ENCODE measurements around the gene RASSF1. TPM values are rescaled to one million over a fixed set of nuclear protein-coding genes. Genes with fewer than 3 reads are reported as not detected.

The RASSF1 gene
- total RNA-seq, 2 donors from 2014 or later = 9.4 to 17.2 TPM

DNA sequence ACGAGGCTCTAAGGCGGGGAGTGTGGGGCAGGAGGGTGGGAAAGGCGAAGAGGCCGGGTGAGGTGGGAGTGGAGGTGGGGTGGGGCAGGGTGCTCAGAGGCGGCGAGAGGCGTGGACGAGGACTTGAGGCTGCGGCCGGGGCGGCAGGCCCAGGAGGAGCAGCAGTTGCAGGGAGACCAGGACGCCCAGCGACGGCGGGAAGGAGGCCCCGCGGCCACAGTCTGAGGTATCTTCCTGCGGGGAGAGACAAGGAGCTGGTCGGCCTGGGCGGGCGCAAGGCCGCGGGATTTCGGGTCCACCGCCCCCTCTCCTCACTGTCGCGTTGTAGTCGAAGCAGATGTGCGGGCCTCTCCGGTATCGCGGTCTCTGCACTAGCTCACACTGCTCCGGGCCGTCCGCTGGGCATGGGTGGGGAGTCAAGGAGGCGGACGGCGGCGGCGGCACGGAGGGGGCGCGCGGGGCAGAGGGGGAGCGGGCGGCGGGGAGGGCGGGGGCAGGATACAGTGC is 24.0 kb upstream of the RASSF1 start:
- no peaks in the 10 kb centered on the region for H3K4me1 ChIP-seq (ENCODE audit: control insufficient read depth, insufficient read depth, low read length)
- peaks cover 11% of the 10 kb centered on the region for H3K27me3 Mint-ChIP-seq (ENCODE audit: insufficient read depth)
- no peaks in the 10 kb centered on the region for H3K36me3 ChIP-seq (ENCODE audit: control insufficient read depth, insufficient read depth, low read length)
- H3K27me3 ChIP-seq (ENCODE audit: control insufficient read depth, insufficient read depth, low read length, poor library complexity, severe bottlenecking) = peaks cover 13% of the 10 kb centered on the region
- no peaks in the 10 kb centered on the region for H3K36me3 Mint-ChIP-seq (ENCODE audit: low read depth)
- H3K4me1 Mint-ChIP-seq = no peaks in the 10 kb centered on the region
- WGBS, 2 experiments (ENCODE audit: insufficient coverage in 1 of 2, insufficient read length in 1 of 2) = 20 to 29% methylated on average over 24 to 48 of the region's 48 CpGs
- H3K27ac ChIP-seq (ENCODE audit: low read depth, low read length) = peak overlapping the region; percentile 70
- H3K9me3 Mint-ChIP-seq = no peaks in the 10 kb centered on the region
- H3K4me3 Mint-ChIP-seq = peak overlapping the region; percentile 61
- H3K27ac Mint-ChIP-seq = no peak overlapping the region
- TF ChIP-seq, protein P1, sequence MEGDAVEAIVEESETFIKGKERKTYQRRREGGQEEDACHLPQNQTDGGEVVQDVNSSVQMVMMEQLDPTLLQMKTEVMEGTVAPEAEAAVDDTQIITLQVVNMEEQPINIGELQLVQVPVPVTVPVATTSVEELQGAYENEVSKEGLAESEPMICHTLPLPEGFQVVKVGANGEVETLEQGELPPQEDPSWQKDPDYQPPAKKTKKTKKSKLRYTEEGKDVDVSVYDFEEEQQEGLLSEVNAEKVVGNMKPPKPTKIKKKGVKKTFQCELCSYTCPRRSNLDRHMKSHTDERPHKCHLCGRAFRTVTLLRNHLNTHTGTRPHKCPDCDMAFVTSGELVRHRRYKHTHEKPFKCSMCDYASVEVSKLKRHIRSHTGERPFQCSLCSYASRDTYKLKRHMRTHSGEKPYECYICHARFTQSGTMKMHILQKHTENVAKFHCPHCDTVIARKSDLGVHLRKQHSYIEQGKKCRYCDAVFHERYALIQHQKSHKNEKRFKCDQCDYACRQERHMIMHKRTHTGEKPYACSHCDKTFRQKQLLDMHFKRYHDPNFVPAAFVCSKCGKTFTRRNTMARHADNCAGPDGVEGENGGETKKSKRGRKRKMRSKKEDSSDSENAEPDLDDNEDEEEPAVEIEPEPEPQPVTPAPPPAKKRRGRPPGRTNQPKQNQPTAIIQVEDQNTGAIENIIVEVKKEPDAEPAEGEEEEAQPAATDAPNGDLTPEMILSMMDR (conservative IDR thresholded peaks at IDR 0.05) = no peak
- H3K9me3 ChIP-seq (ENCODE audit: control insufficient read depth, low read length) = no peaks in the 10 kb centered on the region
- no peak overlapping the region for H3K9ac ChIP-seq (ENCODE audit: extremely low read depth, low read length, poor library complexity, severe bottlenecking)
- H3K4me3 ChIP-seq (ENCODE audit: low read length) = no peak overlapping the region
- DNase-seq = peak; percentile 83

DNA sequence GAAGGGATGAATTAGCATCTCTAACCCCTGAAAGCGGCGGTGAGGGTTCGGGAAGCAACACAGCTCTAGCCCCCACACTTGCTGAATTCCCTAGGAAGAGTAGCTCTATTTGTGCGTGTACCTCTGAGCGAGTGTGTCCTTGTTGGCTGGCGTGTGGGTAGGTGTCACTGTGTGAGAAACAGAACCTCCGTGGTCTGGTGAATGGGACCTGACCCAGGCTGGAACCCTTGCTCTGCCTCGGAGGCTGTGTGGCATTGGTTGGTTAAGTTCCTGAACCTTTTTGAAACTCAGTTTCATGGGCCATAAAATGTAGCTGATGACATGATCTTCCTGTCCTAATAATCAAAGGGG is 19.1 kb upstream of the RASSF1 start:
- no peaks in the 10 kb centered on the region for H3K9me3 Mint-ChIP-seq
- H3K4me3 Mint-ChIP-seq = peak overlapping the region; percentile 83
- no peak for DNase-seq
- peaks cover 25% of the 10 kb centered on the region for H3K4me1 Mint-ChIP-seq
- peaks cover 11% of the 10 kb centered on the region for H3K27me3 Mint-ChIP-seq (ENCODE audit: insufficient read depth)
- peaks cover 10% of the 10 kb centered on the region for H3K36me3 Mint-ChIP-seq (ENCODE audit: low read depth)
- no peak overlapping the region for H3K27ac ChIP-seq (ENCODE audit: low read depth, low read length)
- peak overlapping the region; percentile 26 for H3K27ac Mint-ChIP-seq
- H3K9me3 ChIP-seq (ENCODE audit: control insufficient read depth, low read length) = no peaks in the 10 kb centered on the region
- no peak overlapping the region for H3K9ac ChIP-seq (ENCODE audit: extremely low read depth, low read length, poor library complexity, severe bottlenecking)
- peaks cover 4% of the 10 kb centered on the region for H3K27me3 ChIP-seq (ENCODE audit: control insufficient read depth, insufficient read depth, low read length, poor library complexity, severe bottlenecking)
- TF ChIP-seq, protein P1 (conservative IDR thresholded peaks at IDR 0.05) = no peak
- peak overlapping the region; percentile 90 for H3K4me3 ChIP-seq (ENCODE audit: low read length)
- WGBS, 2 experiments (ENCODE audit: insufficient coverage in 1 of 2, insufficient read length in 1 of 2) = 33 to 39% methylated on average over 8 of the region's 8 CpGs
- peaks cover 18% of the 10 kb centered on the region for H3K36me3 ChIP-seq (ENCODE audit: control insufficient read depth, insufficient read depth, low read length)
- H3K4me1 ChIP-seq (ENCODE audit: control insufficient read depth, insufficient read depth, low read length) = peaks cover 11% of the 10 kb centered on the region

DNA sequence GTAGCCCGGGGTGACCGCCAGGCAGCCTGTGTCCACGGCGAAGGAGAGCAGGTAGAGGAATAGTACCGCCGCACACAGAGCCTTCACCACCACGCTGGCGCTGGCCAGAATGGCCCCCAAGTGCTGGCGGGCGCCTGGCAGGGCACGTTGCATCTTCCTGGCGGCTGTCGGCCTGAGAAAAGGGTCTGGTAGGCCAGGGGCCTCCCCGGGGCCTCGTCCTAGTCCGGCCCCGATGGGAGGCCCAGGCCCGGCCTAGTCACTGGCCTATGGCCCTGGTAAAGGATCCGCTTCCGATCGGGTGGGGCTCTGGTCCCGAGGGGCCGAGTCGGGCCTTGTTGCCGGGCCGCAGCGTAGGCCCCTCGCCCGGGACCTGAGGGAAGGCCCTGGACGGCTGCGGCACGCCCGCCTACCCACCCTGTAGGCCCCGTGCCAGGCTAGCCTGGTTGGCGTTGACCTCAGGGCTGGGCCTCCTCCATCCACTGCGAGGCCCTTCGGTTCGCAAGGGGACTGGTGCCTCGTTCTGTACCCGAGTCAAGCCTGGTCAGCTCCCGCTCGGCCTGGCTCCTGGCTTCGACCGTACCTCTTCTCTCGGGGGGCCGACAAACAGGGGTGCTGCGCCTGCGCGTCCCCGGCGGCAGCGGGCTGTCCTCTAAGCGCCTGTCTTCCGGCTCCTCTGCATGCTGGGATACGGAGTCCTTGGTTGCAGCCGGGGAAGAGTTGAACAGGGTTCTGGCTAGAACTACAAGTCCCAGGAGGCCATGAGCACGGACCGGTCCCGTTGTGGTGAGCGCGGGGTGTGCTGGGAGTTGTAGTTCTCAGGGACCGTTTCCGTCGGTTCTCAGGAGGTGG is 18.5 kb upstream of the RASSF1 start, which contains the start of gene TMEM115:
TSS of gene TMEM115 (minus strand) at position 611 of the 849 bp plus-strand sequence. CDS start at position 153, 458 bp downstream.
- 3 to 8% methylated on average over 22 to 64 of the region's 64 CpGs for WGBS, 2 experiments (ENCODE audit: insufficient coverage in 1 of 2, insufficient read length in 1 of 2)
- TF ChIP-seq, protein P1 (conservative IDR thresholded peaks at IDR 0.05) = no peak
- H3K9me3 Mint-ChIP-seq = no peaks in the 10 kb centered on the region
- H3K4me1 ChIP-seq (ENCODE audit: control insufficient read depth, insufficient read depth, low read length) = peaks cover 11% of the 10 kb centered on the region
- H3K36me3 Mint-ChIP-seq (ENCODE audit: low read depth) = peaks cover 15% of the 10 kb centered on the region
- H3K9ac ChIP-seq (ENCODE audit: extremely low read depth, low read length, poor library complexity, severe bottlenecking) = peak within 1 kb of the TSS; percentile 78
- peak within 1 kb of the TSS; percentile 83 for H3K4me3 Mint-ChIP-seq
- DNase-seq = peak; percentile 99
- H3K9me3 ChIP-seq (ENCODE audit: control insufficient read depth, low read length) = no peaks in the 10 kb centered on the region
- H3K27ac Mint-ChIP-seq = peak within 1 kb of the TSS; percentile 89
- no peak within 1 kb of the TSS for H3K27ac ChIP-seq (ENCODE audit: low read depth, low read length)
- H3K27me3 Mint-ChIP-seq (ENCODE audit: insufficient read depth) = peaks cover 8% of the 10 kb centered on the region
- H3K36me3 ChIP-seq (ENCODE audit: control insufficient read depth, insufficient read depth, low read length) = peaks cover 24% of the 10 kb centered on the region
- peaks cover 25% of the 10 kb centered on the region for H3K4me1 Mint-ChIP-seq
- H3K27me3 ChIP-seq (ENCODE audit: control insufficient read depth, insufficient read depth, low read length, poor library complexity, severe bottlenecking) = peaks cover 2% of the 10 kb centered on the region
- peak within 1 kb of the TSS; percentile 90 for H3K4me3 ChIP-seq (ENCODE audit: low read length)

Measured in endodermal cell (in vitro differentiated cells).